Adipose tissue (tissue), 3 donors: ENCODE measurements around the gene CFC1. TPM values are rescaled to one million over a fixed set of nuclear protein-coding genes. Genes with fewer than 3 reads are reported as not detected.
"Not testable (repeated sequence)": the region's sequence is repeated elsewhere in the genome, so short reads cannot be mapped to it uniquely, and the experiment has no call there.

ENCODE experiments used
- H3K27ac ChIP-seq: one replicate; pipeline ENCODE4 v1.5.1; 2013; ENCODE audit warnings: low read depth, low read length
- WGBS, 3 donors: extraction: QIAGEN DNeasy Blood & Tissue Kit; methylation state at CpG; one replicate each; pipeline ENCODE4 v1.1.7; 2013; 5-methylcytosine and 5-hydroxymethylcytosine counted together
- polyA plus RNA-seq, 3 donors: library from polyadenylated mRNA; stranded (reverse); fragments of 200-250 nt; gene quantifications; one replicate each; pipeline ENCODE4 v1.2.3, GENCODE V29; 2013
- donor health status: healthy with polysubstance abuse.
- donor health status: Bipolar disorder and iron deficiency.
- donor health status: healthy.

The CFC1 gene
- polyA plus RNA-seq, 3 donors, result 0.56 to 18.0 (median 0.80) TPM

DNA sequence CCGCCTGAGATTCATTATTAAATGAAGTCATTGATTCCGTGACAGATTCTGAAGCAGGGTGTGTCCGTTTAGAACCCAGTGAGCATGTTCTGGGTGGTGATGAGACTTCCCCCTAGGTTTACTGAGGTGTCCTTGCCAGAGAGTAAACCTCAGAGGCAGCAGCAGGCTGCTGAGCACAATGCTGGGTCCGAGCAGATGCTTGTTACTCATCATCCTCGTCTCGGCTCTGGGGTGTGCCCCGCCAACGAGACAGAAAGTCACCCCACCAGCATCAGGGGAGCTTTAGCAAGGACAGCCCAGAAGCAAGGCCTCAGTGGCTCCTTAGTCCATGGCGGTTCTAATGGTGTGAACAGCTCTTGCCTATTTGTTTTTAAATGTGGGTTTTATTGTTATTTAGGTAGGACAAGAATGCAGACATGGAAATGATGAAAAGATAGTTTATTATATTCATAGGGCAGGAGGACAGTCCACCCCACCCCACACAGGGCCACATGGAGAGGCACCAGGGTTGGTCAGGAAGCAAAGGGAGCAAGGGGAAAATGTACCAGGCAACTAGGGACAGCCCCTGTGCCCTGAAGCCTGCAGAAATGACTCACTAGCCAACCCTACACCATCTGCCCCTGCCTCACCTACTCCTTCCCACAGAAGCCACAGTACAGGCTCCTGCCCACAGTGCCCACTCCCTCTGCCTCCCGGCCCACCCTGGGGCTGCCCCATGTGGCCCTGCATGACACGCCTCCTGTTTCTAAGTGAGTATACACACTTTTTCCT lies 10.5 kb downstream of the CFC1 start:
- not testable (repeated sequence) for H3K27ac ChIP-seq
- no CpG with 5 or more reads among the region's 11 CpGs for WGBS, 3 donors

DNA sequence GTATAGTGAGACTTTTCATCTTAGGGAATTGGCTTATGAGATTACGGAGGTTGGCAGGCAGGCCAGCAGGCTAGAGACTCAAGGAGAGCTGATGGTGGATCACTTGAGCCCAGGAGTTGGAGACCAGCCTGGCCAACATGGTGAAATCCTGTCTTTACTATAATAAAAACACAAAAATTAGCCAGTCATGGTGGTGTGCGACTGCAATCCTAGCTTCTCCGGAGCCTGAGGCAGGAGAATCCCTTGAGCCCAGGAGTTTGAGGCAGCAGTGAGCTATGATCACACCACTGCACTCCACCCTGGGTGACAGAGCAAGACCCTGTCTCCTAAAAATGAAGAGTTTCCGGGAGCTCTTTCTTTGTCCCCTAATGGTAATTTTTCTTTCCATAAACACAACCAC lies 14.6 kb downstream of the CFC1 start:
- not testable (repeated sequence) for H3K27ac ChIP-seq
- WGBS, 3 donors, result 88 to 96% (median 95%) methylated on average over 2 of the region's 4 CpGs

DNA sequence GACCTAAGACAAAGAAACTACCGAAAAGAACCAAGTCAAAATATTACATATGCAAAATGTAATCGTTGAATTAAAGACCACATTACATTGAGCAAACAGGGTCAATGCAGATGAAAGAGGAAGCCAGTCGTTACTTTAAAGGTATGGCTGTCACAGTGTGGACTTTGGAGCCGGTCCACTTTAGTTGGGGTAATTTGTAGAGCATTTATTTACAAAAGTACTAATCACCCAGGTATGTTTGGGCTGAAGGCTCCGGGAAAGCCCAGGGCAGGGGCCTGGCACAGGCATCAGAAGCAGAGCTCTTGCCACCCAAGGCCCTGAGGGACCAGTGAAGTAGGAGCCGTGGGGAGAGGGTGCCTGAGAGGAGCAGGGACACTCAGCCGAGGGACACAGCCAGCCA lies 15.8 kb downstream of the CFC1 start:
- H3K27ac ChIP-seq, result not testable (repeated sequence)
- 24 to 83% (median 78%) methylated on average over 4 of the region's 7 CpGs for WGBS, 3 donors

DNA sequence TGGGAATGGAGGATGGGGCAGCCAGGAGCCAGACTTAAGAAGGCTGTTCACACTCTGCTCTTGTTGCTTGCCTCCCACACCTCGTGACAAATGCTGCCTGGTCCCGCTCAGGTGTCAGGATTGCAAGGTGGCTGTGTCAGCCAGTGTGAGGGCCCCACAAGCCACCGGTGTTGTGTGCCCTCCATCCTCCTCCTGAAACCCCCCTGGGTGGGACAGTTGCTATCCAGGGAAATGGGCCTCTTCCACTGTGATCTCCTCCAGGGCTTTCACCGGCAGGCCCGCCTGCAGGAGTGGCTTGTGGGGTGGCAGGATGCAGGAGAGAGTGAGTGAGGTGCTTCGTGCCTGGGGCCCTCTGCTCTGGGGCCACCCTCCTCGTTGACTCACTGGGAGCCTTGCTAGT lies 16.4 kb downstream of the CFC1 start:
- 72 to 86% (median 83%) methylated on average over 1 to 3 of the region's 7 CpGs for WGBS, 3 donors
- H3K27ac ChIP-seq, result not testable (repeated sequence)

DNA sequence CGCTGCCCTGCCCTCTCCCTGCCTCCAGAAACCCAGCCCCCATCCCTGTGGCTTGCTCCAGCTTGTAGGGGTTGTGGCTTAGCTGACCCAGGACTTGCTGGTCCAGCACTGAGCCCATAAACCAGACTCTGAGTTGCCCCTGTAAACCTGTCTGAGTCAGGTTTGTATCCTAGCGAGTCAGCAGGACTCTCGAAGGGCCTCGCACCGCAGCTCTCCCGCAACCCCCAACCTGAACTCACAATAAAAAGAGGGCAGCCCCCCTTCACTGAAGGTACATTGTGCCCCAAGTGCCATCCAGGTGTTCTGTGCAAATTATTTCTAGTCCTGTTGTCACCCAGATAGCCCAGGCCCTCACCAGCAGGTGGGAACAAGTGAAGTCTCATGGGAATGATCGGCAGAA lies 17.9 kb downstream of the CFC1 start:
- not testable (repeated sequence) for H3K27ac ChIP-seq
- 87 to 94% (median 88%) methylated on average over 6 of the region's 7 CpGs for WGBS, 3 donors

DNA sequence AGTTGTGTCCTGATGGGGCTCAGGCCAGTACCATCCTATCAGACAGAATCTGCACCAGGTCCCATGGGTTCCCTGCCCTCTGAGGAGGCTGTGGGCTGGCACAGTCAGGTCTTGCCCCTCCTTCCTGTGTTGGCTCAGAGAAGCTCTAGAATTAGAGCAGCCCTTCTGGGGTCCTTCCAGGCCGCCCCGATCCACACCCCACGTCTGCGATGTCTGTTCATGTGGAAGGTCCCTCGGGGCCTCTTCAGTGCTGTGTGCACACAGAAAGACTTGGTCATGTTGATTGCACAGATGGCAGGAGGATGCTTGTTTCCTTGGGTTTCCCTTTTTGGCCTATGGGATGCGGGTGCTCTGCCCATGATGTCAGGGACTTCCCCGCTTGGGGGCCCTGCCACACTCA lies 20.3 kb downstream of the CFC1 start:
- H3K27ac ChIP-seq, result not testable (repeated sequence)
- 87 to 92% (median 89%) methylated on average over 5 of the region's 7 CpGs for WGBS, 3 donors

DNA sequence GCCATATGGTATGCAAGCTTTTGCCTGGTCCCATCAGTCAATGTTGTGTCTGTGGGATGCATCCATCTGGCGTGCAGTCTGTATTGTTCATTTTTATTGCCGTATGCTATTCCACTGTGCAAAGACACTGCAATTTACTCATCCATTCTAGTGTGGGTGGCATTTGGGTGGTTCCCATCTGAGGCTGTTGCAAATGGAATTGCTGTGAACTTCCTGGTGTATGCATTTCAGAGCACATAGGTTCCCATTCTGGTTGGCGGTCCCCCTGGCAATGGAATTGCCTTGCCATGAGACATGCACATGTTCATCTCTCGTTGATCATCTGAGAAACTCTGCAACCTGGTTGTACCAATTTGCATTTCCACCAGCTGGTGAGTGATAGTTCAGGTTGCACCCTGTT lies 21.8 kb downstream of the CFC1 start:
- WGBS, 3 donors, result no CpG with 5 or more reads among the region's 4 CpGs
- H3K27ac ChIP-seq, result not testable (repeated sequence)

DNA sequence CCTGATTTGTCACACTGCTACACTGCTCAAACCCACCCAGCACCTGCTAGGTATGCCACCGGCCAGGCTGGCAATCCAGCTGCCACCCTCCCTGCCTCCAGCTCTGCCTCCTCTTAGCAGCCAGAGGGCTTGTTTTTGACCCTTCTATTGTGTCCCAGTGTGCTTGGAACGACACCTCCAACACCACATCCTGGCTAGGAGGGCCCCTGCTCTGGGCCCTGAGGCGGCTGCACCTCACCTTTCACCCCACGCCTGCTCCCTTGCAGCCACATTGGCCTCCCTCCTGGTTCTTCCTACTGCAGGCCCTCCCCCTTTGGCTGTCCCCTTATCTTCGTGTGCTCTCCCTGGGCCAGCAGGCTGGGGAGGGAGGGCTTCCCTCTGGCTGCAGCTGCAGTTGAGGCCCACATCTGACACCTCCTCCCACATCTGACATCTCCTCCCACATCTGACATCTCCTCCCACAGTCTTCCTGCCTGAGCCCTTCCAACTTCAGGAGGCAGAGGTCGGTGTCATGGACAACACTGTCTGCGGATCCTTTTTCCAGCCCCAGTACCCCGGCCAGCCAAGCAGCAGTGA lies 23.1 kb downstream of the CFC1 start:
- WGBS, 3 donors, result no CpG with 5 or more reads among the region's 8 CpGs

DNA sequence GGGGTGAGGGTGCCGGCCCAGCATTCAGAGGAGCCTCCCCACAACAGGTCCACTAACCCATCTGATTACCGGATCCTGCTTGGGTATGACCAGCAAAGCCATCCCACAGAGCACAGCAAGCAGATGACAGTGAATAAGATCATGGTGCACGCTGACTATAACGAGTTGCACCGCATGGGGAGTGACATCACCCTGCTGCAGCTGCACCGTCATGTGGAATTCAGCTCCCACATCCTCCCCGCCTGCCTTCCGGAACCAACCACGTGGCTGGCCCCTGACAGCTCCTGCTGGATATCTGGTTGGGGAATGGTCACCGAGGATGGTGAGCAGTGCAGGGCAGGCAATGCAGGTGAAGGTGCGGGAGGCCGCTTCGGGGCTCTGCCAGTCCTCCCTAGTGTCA lies 25.1 kb downstream of the CFC1 start:
- WGBS, 3 donors, result 79 to 85% (median 81%) methylated on average over 7 of the region's 13 CpGs
- not testable (repeated sequence) for H3K27ac ChIP-seq

More for the DNA sequence above, 23.1 kb downstream of the CFC1 start:
- not testable (repeated sequence) for H3K27ac ChIP-seq

DNA sequence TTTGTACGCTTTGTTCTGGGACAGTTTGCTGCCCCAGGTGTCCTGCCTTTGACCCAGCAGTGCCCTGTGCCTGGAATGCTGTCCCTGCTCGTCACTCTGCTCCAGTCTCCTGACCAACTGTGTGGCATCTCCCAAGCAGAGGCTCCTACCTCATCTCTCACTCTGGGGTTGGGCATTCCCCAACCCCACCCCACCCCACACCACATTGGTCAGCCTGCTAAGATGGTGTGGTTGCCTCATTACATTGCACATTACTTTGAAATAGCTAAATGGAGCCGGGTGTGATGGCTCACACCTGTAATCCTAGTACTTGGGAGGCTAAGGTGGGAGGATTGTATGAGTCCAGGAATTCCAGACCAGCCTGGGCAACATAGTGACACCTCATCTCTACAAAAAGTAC lies 27.4 kb downstream of the CFC1 start:
- not testable (repeated sequence) for H3K27ac ChIP-seq
- WGBS, 3 donors, result no CpG with 5 or more reads among the region's 3 CpGs

DNA sequence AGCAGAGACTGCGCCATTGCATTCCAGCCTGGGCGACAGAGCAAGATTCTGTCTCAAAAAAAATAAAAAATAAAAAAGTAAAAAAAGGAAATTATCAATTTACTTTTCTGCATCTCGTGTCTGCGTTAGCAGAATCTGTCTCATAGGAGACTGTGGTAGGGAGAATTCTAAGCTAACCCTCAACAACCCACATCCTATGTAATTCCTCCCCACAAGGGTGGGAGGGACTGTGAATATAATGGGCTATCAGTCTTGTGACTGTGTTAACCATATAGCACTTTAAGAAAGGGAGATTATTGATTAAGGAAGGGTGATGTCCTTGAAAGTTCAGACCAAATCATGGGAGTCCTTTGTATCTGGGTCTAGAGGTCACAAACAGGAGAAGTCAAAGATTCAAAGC lies 33.2 kb downstream of the CFC1 start:
- WGBS, 3 donors, result no CpG with 5 or more reads among the region's 4 CpGs
- H3K27ac ChIP-seq, result not testable (repeated sequence)

DNA sequence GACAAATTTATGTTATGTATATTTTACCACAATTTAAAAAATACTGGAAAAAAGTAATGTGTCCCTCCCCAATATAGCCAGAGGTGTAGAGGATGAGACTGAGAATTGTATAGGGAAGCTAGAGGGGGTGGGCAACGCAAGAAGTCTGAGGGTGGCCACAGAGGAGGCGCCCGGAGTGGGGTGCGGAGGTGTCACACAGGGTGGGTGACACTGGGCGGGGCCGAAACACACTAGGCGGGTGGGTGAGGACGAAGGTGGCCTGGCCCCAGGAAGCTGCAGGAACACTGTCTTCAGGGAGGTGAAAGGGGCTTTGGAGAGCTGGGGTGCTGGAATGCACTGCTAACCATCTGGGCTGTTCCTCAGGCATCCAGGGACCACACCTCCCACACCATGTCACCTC lies 42.9 kb downstream of the CFC1 start:
- not testable (repeated sequence) for H3K27ac ChIP-seq
- no CpG with 5 or more reads among the region's 8 CpGs for WGBS, 3 donors

DNA sequence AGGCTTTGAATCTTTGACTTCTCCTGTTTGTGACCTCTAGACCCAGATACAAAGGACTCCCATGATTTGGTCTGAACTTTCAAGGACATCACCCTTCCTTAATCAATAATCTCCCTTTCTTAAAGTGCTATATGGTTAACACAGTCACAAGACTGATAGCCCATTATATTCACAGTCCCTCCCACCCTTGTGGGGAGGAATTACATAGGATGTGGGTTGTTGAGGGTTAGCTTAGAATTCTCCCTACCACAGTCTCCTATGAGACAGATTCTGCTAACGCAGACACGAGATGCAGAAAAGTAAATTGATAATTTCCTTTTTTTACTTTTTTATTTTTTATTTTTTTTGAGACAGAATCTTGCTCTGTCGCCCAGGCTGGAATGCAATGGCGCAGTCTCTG lies 45.2 kb downstream of the CFC1 start:
- H3K27ac ChIP-seq, result not testable (repeated sequence)
- no CpG with 5 or more reads among the region's 4 CpGs for WGBS, 3 donors

DNA sequence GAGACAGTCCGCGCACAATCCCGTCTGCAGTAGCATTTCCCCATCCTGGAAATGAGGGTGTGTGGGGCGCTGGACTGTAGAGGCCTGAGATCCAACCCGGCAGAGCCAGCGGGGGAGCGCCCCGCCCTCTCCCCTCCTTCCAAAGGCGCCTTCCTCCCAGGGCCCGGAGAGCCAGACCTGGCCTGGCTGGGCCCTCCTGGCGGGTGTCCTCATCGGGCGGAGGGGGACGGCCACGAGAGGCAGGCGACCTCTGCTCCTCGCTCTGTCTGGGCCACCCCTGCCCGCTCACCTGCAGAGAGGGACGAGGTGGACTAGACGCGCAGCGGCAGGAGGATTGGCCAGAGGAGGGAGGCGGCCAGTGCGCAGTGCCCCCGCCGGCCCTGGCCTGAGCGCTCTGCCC lies 49.9 kb downstream of the CFC1 start:
- H3K27ac ChIP-seq, result not testable (repeated sequence)
- WGBS, 3 donors, result no CpG with 5 or more reads among the region's 27 CpGs

DNA sequence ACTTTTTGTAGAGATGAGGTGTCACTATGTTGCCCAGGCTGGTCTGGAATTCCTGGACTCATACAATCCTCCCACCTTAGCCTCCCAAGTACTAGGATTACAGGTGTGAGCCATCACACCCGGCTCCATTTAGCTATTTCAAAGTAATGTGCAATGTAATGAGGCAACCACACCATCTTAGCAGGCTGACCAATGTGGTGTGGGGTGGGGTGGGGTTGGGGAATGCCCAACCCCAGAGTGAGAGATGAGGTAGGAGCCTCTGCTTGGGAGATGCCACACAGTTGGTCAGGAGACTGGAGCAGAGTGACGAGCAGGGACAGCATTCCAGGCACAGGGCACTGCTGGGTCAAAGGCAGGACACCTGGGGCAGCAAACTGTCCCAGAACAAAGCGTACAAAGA lies 51.0 kb downstream of the CFC1 start:
- no CpG with 5 or more reads among the region's 3 CpGs for WGBS, 3 donors
- H3K27ac ChIP-seq, result not testable (repeated sequence)

DNA sequence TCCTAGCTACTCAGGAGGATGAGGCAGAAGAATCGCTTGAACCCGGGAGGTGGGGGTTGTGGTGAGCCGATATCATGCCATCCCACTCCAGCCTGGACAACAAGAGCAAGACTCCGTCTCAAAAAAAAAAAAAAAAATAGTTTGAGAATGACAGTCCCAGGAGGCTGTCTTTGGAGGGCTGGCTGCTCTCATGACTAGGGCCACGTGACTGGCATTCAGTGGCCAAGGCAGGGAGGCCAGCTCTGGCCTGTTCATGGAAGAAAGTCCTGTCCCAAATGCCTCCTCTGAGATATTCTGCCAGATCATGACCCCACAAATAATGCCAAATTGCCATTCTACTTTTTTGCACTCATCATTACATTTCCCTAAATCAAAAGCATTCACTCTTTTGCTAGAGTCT lies 54.4 kb downstream of the CFC1 start:
- no CpG with 5 or more reads among the region's 5 CpGs for WGBS, 3 donors
- H3K27ac ChIP-seq, result not testable (repeated sequence)

DNA sequence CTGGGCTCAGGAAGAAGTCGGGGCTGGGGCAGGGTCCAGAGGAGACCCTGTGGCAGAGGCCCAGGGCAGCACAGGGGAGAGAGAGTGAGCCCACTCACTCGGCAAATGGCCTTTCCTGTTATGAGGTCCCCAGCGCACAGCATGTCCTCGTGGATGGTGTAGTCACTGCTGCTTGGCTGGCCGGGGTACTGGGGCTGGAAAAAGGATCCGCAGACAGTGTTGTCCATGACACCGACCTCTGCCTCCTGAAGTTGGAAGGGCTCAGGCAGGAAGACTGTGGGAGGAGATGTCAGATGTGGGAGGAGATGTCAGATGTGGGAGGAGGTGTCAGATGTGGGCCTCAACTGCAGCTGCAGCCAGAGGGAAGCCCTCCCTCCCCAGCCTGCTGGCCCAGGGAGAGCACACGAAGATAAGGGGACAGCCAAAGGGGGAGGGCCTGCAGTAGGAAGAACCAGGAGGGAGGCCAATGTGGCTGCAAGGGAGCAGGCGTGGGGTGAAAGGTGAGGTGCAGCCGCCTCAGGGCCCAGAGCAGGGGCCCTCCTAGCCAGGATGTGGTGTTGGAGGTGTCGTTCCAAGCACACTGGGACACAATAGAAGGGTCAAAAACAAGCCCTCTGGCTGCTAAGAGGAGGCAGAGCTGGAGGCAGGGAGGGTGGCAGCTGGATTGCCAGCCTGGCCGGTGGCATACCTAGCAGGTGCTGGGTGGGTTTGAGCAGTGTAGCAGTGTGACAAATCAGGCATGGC lies 55.4 kb downstream of the CFC1 start:
- H3K27ac ChIP-seq, result not testable (repeated sequence)
- 40% methylated on average over 1 of the region's 12 CpGs; no CpG with 5 or more reads in 2 of the 3 donors for WGBS, 3 donors

DNA sequence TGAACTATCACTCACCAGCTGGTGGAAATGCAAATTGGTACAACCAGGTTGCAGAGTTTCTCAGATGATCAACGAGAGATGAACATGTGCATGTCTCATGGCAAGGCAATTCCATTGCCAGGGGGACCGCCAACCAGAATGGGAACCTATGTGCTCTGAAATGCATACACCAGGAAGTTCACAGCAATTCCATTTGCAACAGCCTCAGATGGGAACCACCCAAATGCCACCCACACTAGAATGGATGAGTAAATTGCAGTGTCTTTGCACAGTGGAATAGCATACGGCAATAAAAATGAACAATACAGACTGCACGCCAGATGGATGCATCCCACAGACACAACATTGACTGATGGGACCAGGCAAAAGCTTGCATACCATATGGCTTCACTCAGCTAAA lies 56.6 kb downstream of the CFC1 start:
- not testable (repeated sequence) for H3K27ac ChIP-seq
- WGBS, 3 donors, result no CpG with 5 or more reads among the region's 4 CpGs
